GM12878 (cell line): ENCODE data around the gene BIRC3. TPM values are rescaled to one million over a fixed set of nuclear protein-coding genes. Genes with fewer than 3 reads are reported as not detected.

Source experiments
- ATF7 ChIP-seq: fragments of 450-650 bp; IDR thresholded peaks from 2 replicates; pipeline ENCODE4 v1.6.1; 2016; ENCODE audit warnings: low read depth, mild to moderate bottlenecking
- BCL11A ChIP-seq: IDR thresholded peaks from 2 replicates; pipeline ENCODE4 v1.6.1; 2011; ENCODE audit warnings: low read depth, low read length
- BHLHE40 ChIP-seq, 2 experiments: fragments of 450-650 bp in 1 of 2; IDR thresholded peaks; 2 replicates each; pipeline ENCODE4 v1.6.1; 2011 to 2017; ENCODE audit warnings: low read depth in 2 of 2, borderline replicate concordance in 1 of 2, improper control_type of control experiment in 1 of 2, low read length in 1 of 2, mild to moderate bottlenecking in 1 of 2
- BRCA1 ChIP-seq: IDR thresholded peaks from 2 replicates; pipeline ENCODE4 v1.6.1; 2011; ENCODE audit warnings: low read depth, low read length, improper control_type of control experiment
- CHD1 ChIP-seq: IDR thresholded peaks from 2 replicates; pipeline ENCODE4 v1.6.1; 2012; ENCODE audit warnings: low read depth, low read length, improper control_type of control experiment
- DPF2 ChIP-seq: fragments of 450-650 bp; IDR thresholded peaks from 2 replicates; pipeline ENCODE4 v1.6.1; 2017; ENCODE audit warnings: mild to moderate bottlenecking
- EED ChIP-seq: sonication (generic); IDR thresholded peaks from 2 replicates; pipeline ENCODE4 v1.6.1; 2016; ENCODE audit warnings: antibody characterized with exemption, low read depth
- ESRRA ChIP-seq: IDR thresholded peaks from 2 replicates; pipeline ENCODE4 v1.6.1; 2012; ENCODE audit warnings: mild to moderate bottlenecking, low read length, improper control_type of control experiment
- EZH2 ChIP-seq: IDR thresholded peaks from 2 replicates; pipeline ENCODE4 v1.6.1; 2012; ENCODE audit warnings: low read depth, mild to moderate bottlenecking, control low read depth, inconsistent platforms, low read length, borderline replicate concordance; ENCODE audit not compliant: control insufficient read depth
- FOXM1 ChIP-seq: IDR thresholded peaks from 2 replicates; pipeline ENCODE4 v1.6.1; 2012; ENCODE audit warnings: low read depth, mild to moderate bottlenecking, inconsistent platforms, low read length, moderate library complexity
- HCFC1 ChIP-seq: fragments of 150-350 bp; IDR thresholded peaks from 2 replicates; pipeline ENCODE4 v1.6.1; 2014; ENCODE audit warnings: low read length
- IKZF2 ChIP-seq, 2 experiments: fragments of 450-650 bp; IDR thresholded peaks; 2 replicates each; pipeline ENCODE4 v1.6.1; 2017; ENCODE audit warnings: mild to moderate bottlenecking in 2 of 2, moderate library complexity in 2 of 2
- JUNB ChIP-seq: IDR thresholded peaks from 2 replicates; pipeline ENCODE4 v1.6.1; 2016; ENCODE audit warnings: antibody characterized with exemption, mild to moderate bottlenecking
- JUND ChIP-seq: IDR thresholded peaks from 2 replicates; pipeline ENCODE4 v1.6.1; 2012; ENCODE audit warnings: low read depth, mild to moderate bottlenecking, low read length, improper control_type of control experiment, moderate library complexity
- KAT2A ChIP-seq: conservative IDR thresholded peaks from 2 replicates; pipeline ENCODE4 v1.6.1; 2011; ENCODE audit warnings: low read depth, low read length; ENCODE audit not compliant: control insufficient read depth
- LARP7 ChIP-seq: fragments of 450-650 bp; IDR thresholded peaks from 2 replicates; pipeline ENCODE4 v1.6.1; 2017; ENCODE audit warnings: mild to moderate bottlenecking
- MLLT1 ChIP-seq: fragments of 450-650 bp; IDR thresholded peaks from 2 replicates; pipeline ENCODE4 v1.6.1; 2016; ENCODE audit warnings: mild to moderate bottlenecking
- MTA2 ChIP-seq: fragments of 450-650 bp; IDR thresholded peaks from 2 replicates; pipeline ENCODE4 v1.6.1; 2016; ENCODE audit warnings: low read depth, mild to moderate bottlenecking, moderate library complexity
- NFYB ChIP-seq: IDR thresholded peaks from 2 replicates; pipeline ENCODE4 v1.6.1; 2011; ENCODE audit warnings: low read depth, mild to moderate bottlenecking, low read length, improper control_type of control experiment, moderate library complexity; ENCODE audit not compliant: insufficient read depth
- POLR2A ChIP-seq: IDR thresholded peaks from 2 replicates; pipeline ENCODE4 v1.6.1; 2011; ENCODE audit warnings: low read depth, mild to moderate bottlenecking, low read length
- RUNX3 ChIP-seq: IDR thresholded peaks from 2 replicates; pipeline ENCODE4 v1.6.1; 2012; ENCODE audit warnings: low read length, inconsistent platforms
- SIN3A ChIP-seq: IDR thresholded peaks from 2 replicates; pipeline ENCODE4 v1.6.1; 2012; ENCODE audit warnings: low read depth, low read length, improper control_type of control experiment
- SMARCA5 ChIP-seq: fragments of 450-650 bp; IDR thresholded peaks from 2 replicates; pipeline ENCODE4 v1.6.1; 2017; ENCODE audit warnings: mild to moderate bottlenecking
- SP1 ChIP-seq: IDR thresholded peaks from one replicate; pipeline ENCODE4 v1.6.1; 2011; ENCODE audit warnings: low read depth, low read length
- SUPT20H ChIP-seq: IDR thresholded peaks from 2 replicates; pipeline ENCODE4 v1.6.1; 2011; ENCODE audit warnings: low read depth, mild to moderate bottlenecking, low read length, moderate library complexity, borderline replicate concordance; ENCODE audit not compliant: control insufficient read depth
- TCF3 ChIP-seq: IDR thresholded peaks from 2 replicates; pipeline ENCODE4 v1.6.1; 2012; ENCODE audit warnings: low read depth, mild to moderate bottlenecking, low read length, borderline replicate concordance; ENCODE audit not compliant: insufficient read depth
- USF1 ChIP-seq: IDR thresholded peaks from 2 replicates; pipeline ENCODE4 v1.6.1; 2011; ENCODE audit warnings: borderline replicate concordance, low read depth, mild to moderate bottlenecking, moderate library complexity, mixed read lengths, low read length; ENCODE audit not compliant: insufficient read depth; ENCODE audit errors: extremely low read length
- ZNF207 ChIP-seq: fragments of 450-650 bp; IDR thresholded peaks from 2 replicates; pipeline ENCODE4 v1.6.1; 2014; ENCODE audit warnings: antibody characterized with exemption, mild to moderate bottlenecking, borderline replicate concordance
- polyA plus RNA-seq, 11 experiments: library from polyadenylated mRNA; depleted of rRNA in 4 of 11; unstranded in 6 of 11; stranded (reverse) in 5 of 11; fragments of >200 nt; fragmentation: Nextera tagmentation in 4 of 11; fragmentation: Illumina TruSeq in 1 of 11; extraction: Ambion mirVana in 4 of 11; extraction: Trizol in 1 of 11; gene quantifications; 1 replicate in 1 of 11; 2 replicates in 10 of 11; pipeline versions ENCODE4 v1.2.1 to v1.2.3, GENCODE V29; 2011 to 2016; ENCODE audit warnings: inconsistent platforms in 2 of 11, missing spikeins in 2 of 11, low read depth in 1 of 11
- total RNA-seq, 4 experiments: library from RNA; depleted of rRNA in 3 of 4; stranded (reverse); fragments of >200 nt in 3 of 4; fragmentation: Illumina TruSeq in 1 of 4; extraction: Trizol in 1 of 4; gene quantifications; 2 replicates each; pipeline versions ENCODE4 v1.2.1 to v1.2.3, GENCODE V29; 2013 to 2021
- TF ChIP-seq, protein P1 (sequence below): IDR thresholded peaks from 2 replicates; pipeline ENCODE4 v1.6.1; 2011; ENCODE audit warnings: borderline replicate concordance, low read depth, mild to moderate bottlenecking, moderate library complexity, low read length; ENCODE audit not compliant: insufficient read depth, poor library complexity, severe bottlenecking
- TF ChIP-seq, protein P2 (sequence below): IDR thresholded peaks from 2 replicates; pipeline ENCODE4 v1.6.1; 2012; ENCODE audit warnings: low read depth, low read length, improper control_type of control experiment

The BIRC3 gene
- total and polyA plus RNA-seq, 10 of the 15 experiments (the other 5 are each of a cell fraction or from before 2014, with no cell fraction given): 42.1 to 351 (median 83.7) TPM

DNA sequence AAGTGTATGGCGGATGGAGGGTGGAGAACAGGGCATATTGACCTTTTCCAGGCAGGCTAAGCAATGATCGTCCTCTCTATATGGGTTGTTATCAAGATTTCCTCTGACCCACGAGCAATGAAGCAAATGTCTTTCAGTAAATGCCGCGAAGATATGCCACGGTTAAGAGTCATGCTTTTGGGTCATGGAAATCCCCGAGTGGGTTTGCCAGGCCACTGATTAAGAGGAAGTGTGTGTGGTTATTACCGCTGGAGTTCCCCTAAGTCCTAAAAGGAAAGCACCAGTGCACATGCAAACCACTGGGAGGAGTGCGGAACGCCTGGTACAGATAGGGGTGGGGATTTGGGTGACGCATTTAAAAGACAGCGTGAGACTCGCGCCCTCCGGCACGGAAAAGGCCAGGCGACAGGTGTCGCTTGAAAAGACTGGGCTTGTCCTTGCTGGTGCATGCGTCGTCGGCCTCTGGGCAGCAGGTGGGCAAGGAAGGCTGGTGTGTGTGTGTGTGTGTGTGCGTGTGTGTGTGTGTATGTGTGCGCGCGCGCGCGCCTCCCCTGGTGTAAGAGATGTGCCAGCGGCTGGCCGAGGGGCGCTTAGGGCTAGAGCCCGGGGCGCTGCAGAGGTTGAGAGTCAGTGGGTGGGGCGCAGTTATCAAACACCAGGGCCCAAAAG lies at the start of gene BIRC3 (continued):
- TF ChIP-seq ZNF207 (peak; percentile 56; the same call in 1 of the 2 replicates), TCF3 (peak; percentile 98), BCL11A (peak; percentile 96), ATF7 (peak; percentile 95), BHLHE40 (IDR thresholded peaks at IDR 0.05; ENCODE audit: borderline replicate concordance in 1 of 2, low read depth in 2 of 2, low read length in 1 of 2) (peak; percentile 97), EZH2 (no peak), ESRRA (no peak; the same call in 1 of the 2 replicates), FOXM1 (peak; percentile 99), RUNX3 (peak; percentile 99), DPF2 (peak; percentile 97), JUND (no peak), LARP7 (peak; percentile 85; the same call in 1 of the 2 replicates), SP1 (peak; percentile 85), IKZF2 (IDR thresholded peaks at IDR 0.05) (peak; percentile 99 to 100), KAT2A (no peak), JUNB (0 out of 2 replicates have a peak, but pooled peaks have one; percentile 35), EED (peak; percentile 97), MTA2 (peak; percentile 99), SUPT20H (no peak), POLR2A (peak; percentile 99), BRCA1 (no peak), MLLT1 (peak; percentile 99), SIN3A (no peak; the same call in 1 of the 2 replicates), HCFC1 (no peak), CHD1 (peak; percentile 10; the same call in 1 of the 2 replicates), NFYB (no peak), SMARCA5 (peak; percentile 77), USF1 (no peak)
- TF ChIP-seq, protein P1, sequence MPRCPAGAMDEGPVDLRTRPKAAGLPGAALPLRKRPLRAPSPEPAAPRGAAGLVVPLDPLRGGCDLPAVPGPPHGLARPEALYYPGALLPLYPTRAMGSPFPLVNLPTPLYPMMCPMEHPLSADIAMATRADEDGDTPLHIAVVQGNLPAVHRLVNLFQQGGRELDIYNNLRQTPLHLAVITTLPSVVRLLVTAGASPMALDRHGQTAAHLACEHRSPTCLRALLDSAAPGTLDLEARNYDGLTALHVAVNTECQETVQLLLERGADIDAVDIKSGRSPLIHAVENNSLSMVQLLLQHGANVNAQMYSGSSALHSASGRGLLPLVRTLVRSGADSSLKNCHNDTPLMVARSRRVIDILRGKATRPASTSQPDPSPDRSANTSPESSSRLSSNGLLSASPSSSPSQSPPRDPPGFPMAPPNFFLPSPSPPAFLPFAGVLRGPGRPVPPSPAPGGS: peak; percentile 79
- TF ChIP-seq, protein P2, sequence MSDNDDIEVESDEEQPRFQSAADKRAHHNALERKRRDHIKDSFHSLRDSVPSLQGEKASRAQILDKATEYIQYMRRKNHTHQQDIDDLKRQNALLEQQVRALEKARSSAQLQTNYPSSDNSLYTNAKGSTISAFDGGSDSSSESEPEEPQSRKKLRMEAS: peak; percentile 81
